ENCODE data around the gene ABTB2. TPM values are rescaled to one million over a fixed set of nuclear protein-coding genes. Genes with fewer than 3 reads are reported as not detected.
A peak's percentile ranks its signal among the peaks of the same experiment; 100 is the strongest.

The ABTB2 gene
- total and polyA plus RNA-seq, 9 of the 15 experiments (the other 6 are each of a cell fraction or from before 2014, with no cell fraction given): 0.03 to 0.18 (median 0.12) TPM; not detected in 2

DNA sequence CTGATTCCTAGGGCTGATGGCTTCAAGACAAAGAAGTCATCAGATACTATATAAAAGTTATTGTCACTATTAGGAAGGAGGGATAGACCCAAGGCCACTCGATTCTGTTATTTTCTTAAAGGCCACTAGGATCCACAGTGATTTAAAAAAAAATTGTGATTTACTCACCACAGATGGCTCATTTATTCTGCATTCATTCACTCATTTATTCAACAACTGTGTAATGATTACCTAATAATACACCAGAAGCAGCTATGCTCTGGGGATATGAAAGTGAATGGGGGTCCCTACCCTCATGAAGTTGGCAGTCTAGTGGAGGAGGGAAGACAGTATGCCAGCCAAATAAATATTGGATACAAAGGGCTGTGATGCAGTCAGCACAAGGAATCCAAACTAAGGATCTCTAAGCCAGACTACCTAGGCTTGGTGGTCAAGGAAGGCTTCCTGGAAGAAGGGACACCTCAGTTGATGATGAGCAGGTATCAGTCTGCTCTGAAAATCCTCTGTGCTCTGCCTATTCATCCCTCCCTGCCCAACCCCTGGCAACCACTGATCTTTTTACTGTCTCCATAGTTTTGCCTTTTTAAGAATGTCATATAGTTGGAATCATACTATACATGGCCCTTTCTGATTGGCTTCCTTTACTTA, 141.9 kb downstream of the ABTB2 start:
- FAIRE-seq: no peak
- POLR2A ChIA-PET: interaction anchor here (0.6 kb wide), 1 partner anchor 1031 kb away, joined by 3 read pairs; no protein-coding TSS in a partner anchor
- Histone ChIP-seq H3K79me2 (ENCODE audit: control insufficient read depth, insufficient read depth, low read length) (no peaks in the 10 kb centered on the region), H3K9me3 (replicated peaks; ENCODE audit: control insufficient read depth, insufficient read depth, low read depth, low read length) (no peaks in the 10 kb centered on the region), H3K27me3 (ENCODE audit: control insufficient read depth in 2 of 2, insufficient read depth in 2 of 2, low read length in 2 of 2) (peaks cover 9 to 12% of the 10 kb centered on the region in 2 experiments), H3K9me1 (ENCODE audit: control insufficient read depth, insufficient read depth, low read length) (no peaks in the 10 kb centered on the region), H3K36me3 (ENCODE audit: control insufficient read depth, insufficient read depth, low read length) (no peaks in the 10 kb centered on the region), H2AFZ (ENCODE audit: low read depth, low read length) (no peak overlapping the region), H3K4me1 (replicated peaks in 1 of 2; ENCODE audit: control insufficient read depth in 2 of 2, insufficient read depth in 2 of 2, low read length in 2 of 2) (no peaks in the 10 kb centered on the region; a peak in 1 of 5 replicates), H3K4me3 (no peak overlapping the region), H3K9ac (ENCODE audit: insufficient read depth in 1 of 2, low read depth in 2 of 2, low read length in 2 of 2) (no peak overlapping the region), H3K4me2 (ENCODE audit: insufficient read depth, low read length) (no peak overlapping the region), H3K27ac (ENCODE audit: extremely low read depth, low read depth, low read length) (no peak overlapping the region), H4K20me1 (replicated peaks; ENCODE audit: control insufficient read depth, insufficient read depth, low read length) (no peaks in the 10 kb centered on the region)
- DNase-seq (ENCODE audit: extremely low read depth in 1 of 4, low spot score in 3 of 4): no peak
- in situ Hi-C loops (cut with MboI) (no loop called here), intact Hi-C loops (cut with micrococcal nuclease) (no loop called here)
- BruUV-seq (replicated peaks): no TSS peak
- CTCF ChIA-PET (ENCODE audit: low intra/inter-chr PET ratio): interaction anchor here (0.5 kb wide), 1 partner anchor 38 kb away, joined by 3 read pairs; no protein-coding TSS in a partner anchor
- TF ChIP-seq ZFP36 (IDR thresholded peaks at IDR 0.05; ENCODE audit: low read depth, low read length, partially characterized antibody) (peak; percentile 80), LEF1 (IDR thresholded peaks at IDR 0.05) (no peak)
- WGBS (ENCODE audit: insufficient coverage, low coverage, missing lambda C conversion rate): 0% methylated on average over 1 of the region's 1 CpG
- ATAC-seq: no peak

DNA sequence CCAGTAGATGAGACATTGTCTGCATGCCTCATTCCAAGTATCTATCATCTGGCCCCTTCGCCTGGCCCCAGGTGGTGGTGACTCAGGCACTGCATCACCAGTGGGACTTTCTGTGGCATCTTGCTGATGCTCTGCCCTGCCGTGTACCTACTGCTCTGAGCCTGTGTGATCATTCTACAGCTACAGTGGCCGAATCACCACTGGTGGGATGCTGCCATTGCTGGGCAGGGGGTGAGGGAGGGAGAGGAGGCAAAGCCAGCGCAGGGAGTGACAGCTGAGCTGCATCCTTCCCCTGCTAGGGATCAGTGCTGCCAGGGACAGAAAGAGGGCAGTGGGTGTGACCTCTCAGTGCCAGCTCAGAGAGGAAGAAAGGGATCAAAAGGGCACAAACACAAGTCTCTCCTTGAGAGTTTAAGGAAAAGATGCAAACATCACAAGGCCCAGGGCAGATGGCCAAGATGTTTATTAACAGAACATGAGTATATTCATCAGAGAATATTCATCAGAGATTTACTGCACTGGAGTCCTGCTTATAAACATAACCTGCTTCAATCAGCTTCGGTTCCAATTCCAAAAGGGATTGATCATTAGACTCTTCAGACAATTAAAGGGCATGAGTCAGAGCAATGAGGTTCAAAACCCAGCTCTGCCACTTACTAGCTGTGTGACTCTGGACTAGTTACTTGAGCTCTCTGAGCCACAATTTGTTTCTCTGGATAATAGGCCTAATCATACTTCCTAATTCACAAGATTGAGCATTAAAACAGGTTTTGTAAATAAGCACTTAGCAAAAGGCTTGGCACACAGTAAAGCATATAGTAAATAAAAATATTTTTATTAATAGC, 142.6 kb downstream of the ABTB2 start:
- H2AFZ ChIP-seq (ENCODE audit: low read depth, low read length): no peak overlapping the region
- H3K4me2 ChIP-seq (ENCODE audit: insufficient read depth, low read length): no peak overlapping the region
- no peaks in the 10 kb centered on the region for H4K20me1 ChIP-seq (replicated peaks; ENCODE audit: control insufficient read depth, insufficient read depth, low read length)
- no peaks in the 10 kb centered on the region for H3K9me3 ChIP-seq (replicated peaks; ENCODE audit: control insufficient read depth, insufficient read depth, low read depth, low read length)
- 0% methylated on average over 5 of the region's 5 CpGs for whole genome bisulfite sequencing (ENCODE audit: insufficient coverage, low coverage, missing lambda C conversion rate)
- H3K4me3 ChIP-seq: no peak overlapping the region
- no peaks in the 10 kb centered on the region for H3K79me2 ChIP-seq (ENCODE audit: control insufficient read depth, insufficient read depth, low read length)
- in situ Hi-C loops (cut with MboI) (no loop called here), intact Hi-C loops (cut with micrococcal nuclease) (no loop called here)
- no peak overlapping the region for H3K27ac ChIP-seq (ENCODE audit: extremely low read depth, low read depth, low read length)
- DNase-seq (ENCODE audit: extremely low read depth in 1 of 4, low spot score in 3 of 4) (no peak), FAIRE-seq (no peak), ATAC-seq (no peak)
- no peaks in the 10 kb centered on the region; a peak in 1 of 5 replicates for H3K4me1 ChIP-seq (replicated peaks in 1 of 2; ENCODE audit: control insufficient read depth in 2 of 2, insufficient read depth in 2 of 2, low read length in 2 of 2)
- TF ChIP-seq LEF1 (IDR thresholded peaks at IDR 0.05): no peak
- peak; percentile 20 for TF ChIP-seq ZFP36 (IDR thresholded peaks at IDR 0.05; ENCODE audit: low read depth, low read length, partially characterized antibody)
- TF ChIP-seq RBM25 (IDR thresholded peaks at IDR 0.05; ENCODE audit: low read depth, low read length, severe bottlenecking): peak; percentile 65
- no TSS peak for BruUV-seq (replicated peaks)
- no peaks in the 10 kb centered on the region for H3K36me3 ChIP-seq (ENCODE audit: control insufficient read depth, insufficient read depth, low read length)
- H3K27me3 ChIP-seq (ENCODE audit: control insufficient read depth in 2 of 2, insufficient read depth in 2 of 2, low read length in 2 of 2): peaks cover 11 to 12% of the 10 kb centered on the region in 2 experiments
- H3K9me1 ChIP-seq (ENCODE audit: control insufficient read depth, insufficient read depth, low read length): no peaks in the 10 kb centered on the region
- H3K9ac ChIP-seq (ENCODE audit: insufficient read depth in 1 of 2, low read depth in 2 of 2, low read length in 2 of 2): no peak overlapping the region
- ChIA-PET CTCF (ENCODE audit: low intra/inter-chr PET ratio) (no interaction called here), POLR2A (no interaction called here)

All from K562 (cell line).